GM18526 (cell line): ENCODE data around the gene VSIG10L.

Experiments used
- POLR2A ChIP-seq: IDR thresholded peaks from 3 replicates; pipeline ENCODE4 v1.6.1; 2011; ENCODE audit not compliant: insufficient read length; ENCODE audit errors: extremely low read depth

VSIG10L gene

DNA sequence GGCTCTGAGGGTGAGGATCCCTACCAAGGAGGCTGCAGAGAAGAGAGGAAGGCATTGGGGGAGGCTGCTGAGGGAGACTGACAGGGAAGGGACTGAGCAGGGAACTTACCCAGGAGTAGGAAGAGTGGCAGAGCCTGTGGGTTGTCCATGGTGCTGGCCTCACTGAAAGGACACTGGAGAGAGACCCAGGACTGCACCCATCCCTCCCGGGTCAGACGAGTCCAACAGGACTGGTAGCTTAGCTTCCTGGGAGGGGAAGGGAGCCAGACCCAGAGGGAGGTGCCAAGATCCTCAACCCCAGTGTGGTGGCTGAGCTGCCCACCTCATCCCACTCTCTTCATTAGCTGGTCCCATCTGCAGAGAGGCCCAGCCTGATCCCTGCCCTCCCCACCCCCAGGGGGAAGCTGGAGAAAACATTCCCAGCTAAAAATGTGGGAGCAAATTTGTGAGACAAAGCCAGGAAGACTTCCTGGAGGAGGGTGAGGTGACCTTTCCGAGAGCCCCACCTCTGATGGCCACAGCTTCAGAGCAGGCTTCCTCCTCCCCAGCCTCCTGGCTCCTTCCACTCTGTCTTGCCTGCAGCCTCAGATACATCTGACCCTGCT, at the start of gene VSIG10L:
Gene VSIG10L, minus strand, starts transcription at position 164 of the 605 bp plus-strand sequence. Its CDS starts 15 bp downstream, at position 149.
- no peak for TF ChIP-seq POLR2A

DNA sequence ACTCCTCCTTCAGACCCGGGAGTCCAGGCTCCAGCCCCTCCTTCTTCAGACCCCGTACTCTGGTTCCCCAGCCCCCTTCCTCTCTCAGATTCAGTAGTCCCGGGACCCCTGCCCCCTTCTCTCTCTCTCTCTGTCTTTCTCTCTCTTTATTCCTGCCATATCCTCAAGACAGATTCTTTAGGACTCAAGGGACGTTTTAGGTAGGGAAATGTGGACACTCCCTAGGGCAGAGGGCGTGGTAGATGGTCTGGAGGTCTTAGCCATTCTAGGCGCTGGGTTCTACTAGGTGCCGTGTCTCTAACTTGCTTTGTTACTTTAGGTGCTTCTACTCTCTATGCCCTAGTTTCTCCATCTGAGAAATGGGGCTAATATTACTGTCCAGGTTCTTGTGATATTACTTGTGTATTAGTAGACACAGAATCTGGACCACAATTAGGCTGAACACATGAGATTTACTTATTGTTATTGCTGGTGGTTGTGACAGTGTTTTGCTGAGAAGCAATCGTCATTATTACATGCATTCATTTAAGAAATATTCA, 49.2 kb upstream of the VSIG10L start:
- TF ChIP-seq POLR2A = no peak

- TF ChIP-seq POLR2A = no peak
These were observed 47.2 kb upstream of the VSIG10L start for GRCh38 chr19:51389143-51389542.

DNA sequence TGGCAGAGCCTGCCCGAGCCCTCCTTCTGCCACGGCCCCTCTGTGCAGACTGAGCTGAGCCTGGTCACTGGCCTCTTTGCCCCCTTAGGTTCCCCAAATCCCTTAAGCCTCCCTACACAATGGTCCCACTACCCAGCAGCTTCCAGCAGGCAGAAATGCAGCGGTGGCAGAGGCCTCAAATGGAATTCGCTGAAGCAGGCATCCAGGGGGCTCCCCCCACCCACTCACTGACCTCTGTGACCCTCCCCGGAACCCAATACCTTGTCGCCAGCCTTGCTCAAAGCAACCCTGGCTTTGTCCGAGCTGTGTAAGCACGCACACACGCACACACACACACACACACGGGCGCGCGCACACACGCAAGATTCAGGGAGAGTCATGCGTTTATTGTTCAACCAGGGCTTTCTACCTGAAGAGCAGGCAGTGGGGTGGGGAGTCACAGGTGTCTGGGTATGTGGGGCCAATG, 46.0 kb upstream of the VSIG10L start, which contains the start of gene LIM2:
Gene LIM2, minus strand, starts transcription at position 51 of the 466 bp plus-strand sequence. CDS start 531 bp downstream, outside the sequence.
- TF ChIP-seq POLR2A = no peak

DNA sequence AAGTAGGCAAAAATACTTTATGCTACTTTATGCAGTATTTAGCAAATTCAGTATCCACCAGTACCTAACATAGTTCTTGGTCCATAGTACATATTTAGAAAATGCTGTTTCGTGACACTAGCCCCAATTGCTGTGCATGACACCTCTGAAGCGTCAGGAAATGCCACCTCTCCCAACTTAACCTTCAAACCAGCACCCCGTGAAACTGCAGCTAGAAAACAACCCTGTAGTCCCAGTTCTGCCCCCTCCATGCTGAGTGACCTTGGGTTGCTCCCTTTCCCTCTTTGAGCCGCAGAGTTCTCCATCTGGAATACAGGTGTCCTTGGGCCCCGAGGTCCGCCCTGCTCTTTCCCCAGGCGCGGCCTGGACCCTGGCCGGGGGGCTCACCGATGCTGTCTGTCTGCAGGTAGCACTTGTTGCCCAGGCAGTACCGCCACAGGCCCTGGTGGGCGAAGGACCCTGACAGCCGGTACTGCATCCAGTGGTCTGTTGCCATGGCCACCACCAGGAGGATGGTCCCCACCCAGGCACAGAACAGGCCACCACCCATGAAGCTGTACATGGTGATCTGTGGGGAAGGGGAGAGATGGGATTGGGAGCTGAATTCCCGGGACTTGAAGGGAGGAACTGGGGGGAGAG, 45.1 kb upstream of the VSIG10L start:
- TF ChIP-seq POLR2A = no peak

- TF ChIP-seq POLR2A = no peak
These were observed 40.1 kb upstream of the VSIG10L start for GRCh38 chr19:51382004-51382403.

- TF ChIP-seq POLR2A = no peak
These were observed 38.4 kb upstream of the VSIG10L start for GRCh38 chr19:51380379-51380778.

DNA sequence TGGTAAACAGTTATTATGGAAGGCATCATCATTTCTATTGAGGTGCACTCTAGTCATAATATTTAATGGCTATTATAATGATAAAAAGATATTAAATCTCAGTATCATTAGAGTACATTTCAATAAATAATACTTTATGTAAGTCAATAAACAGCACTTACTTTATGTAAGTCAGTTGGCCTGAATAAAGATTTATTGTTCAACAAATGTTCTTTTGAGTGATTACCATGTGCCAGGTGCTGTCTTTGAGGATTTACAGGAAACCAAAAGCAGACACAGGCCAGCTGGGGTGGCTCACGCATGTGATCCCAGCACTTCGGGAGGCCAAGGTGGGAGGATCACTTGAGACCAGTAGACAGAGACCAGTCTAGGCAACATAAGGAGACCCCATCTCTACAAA, 35.5 kb upstream of the VSIG10L start:
- no peak for TF ChIP-seq POLR2A

- TF ChIP-seq POLR2A = no peak
These were observed 33.7 kb upstream of the VSIG10L start for GRCh38 chr19:51375504-51376221.

DNA sequence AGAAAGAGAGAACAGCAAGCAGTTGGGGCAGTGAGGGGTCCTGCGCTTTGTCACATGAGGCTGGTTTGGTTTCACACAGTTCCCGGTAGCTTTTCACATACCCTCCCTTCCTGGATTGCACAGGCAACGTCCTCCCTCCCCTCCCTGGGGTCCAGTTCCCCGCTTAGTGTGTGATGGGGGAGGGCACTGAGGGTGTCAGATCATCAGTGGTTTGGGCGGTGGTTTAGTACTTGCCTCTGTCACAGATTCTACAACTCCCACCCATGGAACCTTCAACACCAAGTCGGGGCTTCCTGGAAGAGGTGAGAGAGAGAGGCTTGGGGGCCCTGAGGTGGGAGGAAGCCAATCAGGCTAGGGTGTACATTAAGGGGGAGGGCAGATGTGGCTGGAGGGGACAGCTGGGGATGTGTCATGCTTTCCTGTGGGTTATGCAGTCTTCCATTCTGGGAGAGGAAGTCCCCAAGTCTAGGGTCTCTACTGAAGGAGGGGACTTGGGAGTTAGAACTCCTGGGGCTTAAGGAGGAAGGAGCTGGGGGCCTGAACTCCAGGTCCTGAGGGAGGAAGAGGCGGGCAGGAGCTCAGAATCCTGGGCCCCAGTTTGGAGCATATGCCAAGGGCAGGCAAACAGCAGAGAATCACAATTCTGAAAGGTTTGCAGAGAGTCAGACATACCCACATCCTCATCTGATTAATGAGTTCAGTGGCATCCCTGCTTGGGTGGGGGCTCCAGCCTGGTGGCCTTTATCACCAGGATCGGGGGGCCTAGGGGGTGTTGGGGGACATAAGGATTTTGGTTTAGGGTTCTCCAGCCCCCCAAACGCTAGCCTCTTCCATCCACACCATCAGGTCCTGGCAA, 30.9 kb upstream of the VSIG10L start, which contains the start of gene NKG7:
Gene NKG7, minus strand, starts transcription at position 6 of the 856 bp plus-strand sequence. CDS start 119 bp downstream, outside the sequence.
- no peak for TF ChIP-seq POLR2A

- TF ChIP-seq POLR2A = no peak
These were observed 30.2 kb upstream of the VSIG10L start for GRCh38 chr19:51372021-51372648.

DNA sequence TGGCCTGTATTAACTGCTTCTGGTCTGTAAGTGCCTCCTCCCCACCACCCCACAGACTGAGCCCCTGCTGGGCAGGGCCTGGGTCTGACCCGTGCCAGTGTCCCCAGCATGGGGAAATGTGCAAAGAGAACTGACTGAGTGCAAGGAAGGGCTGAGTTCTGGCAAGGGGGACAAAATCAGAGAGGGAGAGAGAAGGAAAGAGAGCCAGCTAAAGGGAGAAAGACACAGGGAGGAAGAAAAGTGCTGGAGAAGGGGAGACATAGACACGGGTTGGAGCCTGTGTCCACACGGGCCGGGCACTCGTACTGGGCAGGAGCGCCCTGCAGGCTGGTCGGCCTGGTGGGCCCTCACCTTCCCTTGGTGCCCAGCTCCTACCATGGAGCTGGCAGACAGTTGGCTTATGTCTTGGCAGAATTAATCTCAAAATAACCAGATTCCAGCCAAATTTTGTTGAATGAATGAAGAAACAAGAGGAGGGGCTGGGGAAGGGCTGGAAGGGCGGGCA, 29.3 kb upstream of the VSIG10L start:
- TF ChIP-seq POLR2A = no peak

- no peak for TF ChIP-seq POLR2A
These were observed 28.3 kb upstream of the VSIG10L start for GRCh38 chr19:51370230-51370629.

DNA sequence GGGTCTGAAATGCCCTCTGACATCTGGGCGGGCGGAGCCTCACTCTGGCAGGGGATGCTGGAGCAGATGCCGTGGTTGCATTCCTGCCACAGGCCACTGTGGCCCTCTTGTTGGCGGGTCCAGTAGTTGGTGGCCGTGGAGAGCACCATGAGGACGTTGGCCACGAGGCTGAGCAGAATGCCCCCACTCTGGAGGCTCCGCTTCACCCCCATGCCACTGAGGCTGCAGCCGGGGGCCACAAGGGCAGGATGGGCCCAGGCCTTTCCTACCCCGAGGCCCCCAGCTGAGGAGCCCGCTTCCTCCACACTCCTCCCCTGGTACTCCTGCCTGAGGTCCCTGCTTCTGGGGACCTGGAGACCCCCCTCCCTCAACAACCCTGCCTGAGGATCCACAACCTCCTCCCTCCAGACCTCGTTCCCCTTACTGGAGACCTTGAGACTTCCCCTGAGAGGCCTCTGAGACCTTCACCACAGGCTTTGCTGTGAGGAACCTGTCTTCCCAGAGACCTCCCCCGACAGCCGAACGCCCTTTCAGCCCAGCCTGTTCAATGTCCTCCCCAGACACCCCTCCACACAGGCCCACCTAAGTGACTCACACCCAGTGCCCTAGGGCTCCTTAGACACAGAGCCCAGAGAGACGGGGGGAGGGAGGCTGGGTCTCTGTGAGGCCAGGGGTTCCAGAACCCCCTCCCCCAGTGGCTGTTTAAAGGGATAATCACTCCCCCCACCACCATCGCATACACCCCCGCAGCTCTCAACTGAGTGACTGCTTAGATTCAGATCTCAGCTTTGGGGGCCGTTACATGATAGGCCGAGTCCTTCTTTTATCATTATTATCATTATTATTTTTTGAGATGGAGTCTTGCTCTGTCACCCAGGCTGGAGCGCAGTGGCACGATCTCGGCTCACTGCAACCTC, 26.7 kb upstream of the VSIG10L start, which contains the start of gene CLDND2:
Gene CLDND2, minus strand, starts transcription at position 638 of the 917 bp plus-strand sequence. Its CDS starts 426 bp downstream, at position 212.
- no peak for TF ChIP-seq POLR2A
